ENCODE results near the gene MAP7. TPM values are rescaled to one million over a fixed set of nuclear protein-coding genes. Genes with fewer than 3 reads are reported as not detected.

MAP7 gene
- total and polyA plus RNA-seq, 2 experiments from 2014 or later, result 0.76 to 0.79 TPM

GRCh38 chr6:136535880-136536650 is 14.2 kb downstream of the MAP7 start:
- TF ChIP-seq EZH2 (IDR thresholded peaks at IDR 0.05; ENCODE audit: insufficient read depth, poor library complexity, severe bottlenecking) (no peak), EZH2phosphoT487 (IDR thresholded peaks at IDR 0.05; ENCODE audit: insufficient read depth, low read depth) (no peak)
- no peaks in the 10 kb centered on the region for H3K79me2 ChIP-seq (ENCODE audit: insufficient read depth)
- H4K20me1 ChIP-seq (ENCODE audit: insufficient read depth), result no peaks in the 10 kb centered on the region
- H3F3A ChIP-seq (ENCODE audit: insufficient read depth), result no peaks in the 10 kb centered on the region
- no peak overlapping the region for H3K9ac ChIP-seq
- no peak overlapping the region for H3K4me3 ChIP-seq
- H3K27ac ChIP-seq, result no peak overlapping the region
- no peak overlapping the region for H2AFZ ChIP-seq
- no peak overlapping the region for H3K4me2 ChIP-seq (ENCODE audit: unreplicated experiment)
- H3K4me1 ChIP-seq (ENCODE audit: insufficient read depth), result no peaks in the 10 kb centered on the region
- no peak for DNase-seq
- WGBS, 2 experiments (ENCODE audit: low coverage in 1 of 2, low lambda C conversion rate in 2 of 2, missing lambda C conversion rate in 2 of 2), result 76 to 77% methylated on average over 8 of the region's 8 CpGs
- in situ Hi-C loops (cut with MboI), result loop anchor here (25.0 kb wide), 1 partner anchor 1024 kb away; no protein-coding TSS in a partner anchor
- H3K9me3 ChIP-seq (ENCODE audit: low read depth), result no peaks in the 10 kb centered on the region
- H3K36me3 ChIP-seq (ENCODE audit: low read depth), result no peaks in the 10 kb centered on the region
- no peaks in the 10 kb centered on the region for H3K9me2 ChIP-seq (ENCODE audit: insufficient read depth)
- H3K27me3 ChIP-seq (replicated peaks; ENCODE audit: insufficient read depth), result no peaks in the 10 kb centered on the region

DNA sequence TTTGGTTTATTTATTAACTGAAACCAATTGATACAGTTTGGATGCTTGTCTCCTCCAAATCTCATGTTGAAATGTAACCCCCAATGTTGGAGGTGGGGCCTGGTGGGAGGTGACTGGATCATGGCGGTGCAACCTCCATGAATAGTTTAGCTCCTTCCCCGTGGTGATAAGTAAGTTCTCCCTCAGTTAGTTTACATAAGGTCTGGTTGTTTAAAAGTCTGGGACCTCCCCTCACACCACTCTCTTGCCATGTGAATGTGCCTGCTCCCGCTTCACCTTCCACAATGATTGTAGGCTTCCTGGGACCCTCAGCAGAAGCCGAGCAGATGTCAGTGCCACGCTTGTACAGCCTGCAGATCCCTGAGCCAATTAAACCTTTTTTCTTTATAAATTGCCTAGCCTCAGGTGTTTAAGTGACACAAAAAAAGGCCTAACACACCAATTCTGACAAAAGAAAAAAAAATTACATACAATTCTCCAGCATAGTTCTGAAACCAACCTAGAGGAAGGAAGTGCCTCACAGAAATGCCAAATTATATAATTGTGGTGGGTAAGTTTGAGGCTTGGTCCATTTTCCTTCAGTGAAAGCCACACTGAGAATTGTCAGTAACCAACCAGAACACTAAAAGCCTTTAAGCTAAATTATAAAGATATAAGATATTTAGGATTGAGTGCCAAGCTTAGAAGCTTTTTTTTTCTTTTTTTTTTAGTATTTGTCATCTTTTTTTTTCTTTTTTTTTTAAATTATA is 15.0 kb downstream of the MAP7 start:
- WGBS, 2 experiments (ENCODE audit: low coverage in 1 of 2, low lambda C conversion rate in 2 of 2, missing lambda C conversion rate in 2 of 2), result 61 to 68% methylated on average over 5 of the region's 5 CpGs
- Histone ChIP-seq H3K36me3 (ENCODE audit: low read depth) (no peaks in the 10 kb centered on the region), H3F3A (ENCODE audit: insufficient read depth) (no peaks in the 10 kb centered on the region), H3K4me2 (ENCODE audit: unreplicated experiment) (no peak overlapping the region), H4K20me1 (ENCODE audit: insufficient read depth) (no peaks in the 10 kb centered on the region), H3K9ac (no peak overlapping the region), H3K27ac (no peak overlapping the region), H3K9me2 (ENCODE audit: insufficient read depth) (no peaks in the 10 kb centered on the region), H3K9me3 (ENCODE audit: low read depth) (no peaks in the 10 kb centered on the region), H3K4me1 (ENCODE audit: insufficient read depth) (no peaks in the 10 kb centered on the region), H2AFZ (no peak overlapping the region), H3K4me3 (no peak overlapping the region), H3K27me3 (replicated peaks; ENCODE audit: insufficient read depth) (no peaks in the 10 kb centered on the region), H3K79me2 (ENCODE audit: insufficient read depth) (no peaks in the 10 kb centered on the region)
- in situ Hi-C loops (cut with MboI), result loop anchor here (25.0 kb wide), 1 partner anchor 1023 kb away; no protein-coding TSS in a partner anchor
- TF ChIP-seq EZH2phosphoT487 (IDR thresholded peaks at IDR 0.05; ENCODE audit: insufficient read depth, low read depth) (no peak), EZH2 (IDR thresholded peaks at IDR 0.05; ENCODE audit: insufficient read depth, poor library complexity, severe bottlenecking) (no peak)
- DNase-seq, result no peak

DNA sequence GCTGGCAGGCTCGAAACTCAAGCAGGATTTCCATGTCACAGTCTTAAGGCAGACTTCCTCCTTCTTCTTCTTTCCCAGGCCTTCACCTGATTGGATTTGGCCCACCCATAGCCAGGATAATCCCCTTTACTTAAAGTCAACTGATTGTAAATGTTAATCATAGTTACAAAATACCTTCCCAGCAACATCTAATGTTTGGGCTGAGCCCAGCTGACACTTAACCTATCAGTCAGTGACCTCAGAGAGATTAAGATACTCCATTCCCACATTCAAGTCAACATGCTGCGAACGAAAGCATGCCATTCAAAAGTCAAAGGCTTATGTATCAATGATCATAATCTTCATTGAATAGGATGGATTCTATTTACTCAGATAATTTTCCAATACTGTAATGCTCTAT is 16.0 kb downstream of the MAP7 start:
- Histone ChIP-seq H3K9me3 (ENCODE audit: low read depth) (no peaks in the 10 kb centered on the region), H4K20me1 (ENCODE audit: insufficient read depth) (no peaks in the 10 kb centered on the region), H3K4me3 (no peak overlapping the region), H3K36me3 (ENCODE audit: low read depth) (no peaks in the 10 kb centered on the region), H3K4me1 (ENCODE audit: insufficient read depth) (no peaks in the 10 kb centered on the region), H3K9ac (no peak overlapping the region), H3K4me2 (ENCODE audit: unreplicated experiment) (no peak overlapping the region), H3K79me2 (ENCODE audit: insufficient read depth) (no peaks in the 10 kb centered on the region), H3K27ac (no peak overlapping the region), H2AFZ (no peak overlapping the region), H3F3A (ENCODE audit: insufficient read depth) (no peaks in the 10 kb centered on the region), H3K9me2 (ENCODE audit: insufficient read depth) (no peaks in the 10 kb centered on the region), H3K27me3 (replicated peaks; ENCODE audit: insufficient read depth) (no peaks in the 10 kb centered on the region)
- TF ChIP-seq EZH2phosphoT487 (IDR thresholded peaks at IDR 0.05; ENCODE audit: insufficient read depth, low read depth) (no peak), EZH2 (IDR thresholded peaks at IDR 0.05; ENCODE audit: insufficient read depth, poor library complexity, severe bottlenecking) (no peak)
- in situ Hi-C loops (cut with MboI), result loop anchor here (25.0 kb wide), 1 partner anchor 1022 kb away; no protein-coding TSS in a partner anchor
- no peak for DNase-seq
- 83 to 86% methylated on average over 3 of the region's 3 CpGs for WGBS, 2 experiments (ENCODE audit: low coverage in 1 of 2, low lambda C conversion rate in 2 of 2, missing lambda C conversion rate in 2 of 2)

GRCh38 chr6:136533487-136533886 is 16.7 kb downstream of the MAP7 start:
- DNase-seq, result no peak
- Histone ChIP-seq H3K9me3 (ENCODE audit: low read depth) (no peaks in the 10 kb centered on the region), H3K4me3 (no peak overlapping the region), H2AFZ (no peak overlapping the region), H3K9ac (no peak overlapping the region), H3K27ac (no peak overlapping the region), H4K20me1 (ENCODE audit: insufficient read depth) (no peaks in the 10 kb centered on the region), H3K4me1 (ENCODE audit: insufficient read depth) (0 out of 2 replicates have a peak, but pooled peaks cover 3% of the 10 kb centered on the region), H3K9me2 (ENCODE audit: insufficient read depth) (no peaks in the 10 kb centered on the region), H3K4me2 (ENCODE audit: unreplicated experiment) (no peak overlapping the region), H3F3A (ENCODE audit: insufficient read depth) (peaks cover 4% of the 10 kb centered on the region; the same call in 1 of the 2 replicates), H3K27me3 (replicated peaks; ENCODE audit: insufficient read depth) (no peaks in the 10 kb centered on the region), H3K36me3 (ENCODE audit: low read depth) (no peaks in the 10 kb centered on the region), H3K79me2 (ENCODE audit: insufficient read depth) (no peaks in the 10 kb centered on the region)
- 68 to 72% methylated on average over 5 of the region's 5 CpGs for WGBS, 2 experiments (ENCODE audit: low coverage in 1 of 2, low lambda C conversion rate in 2 of 2, missing lambda C conversion rate in 2 of 2)
- in situ Hi-C loops (cut with MboI), result loop anchor here (25.0 kb wide), 1 partner anchor 1021 kb away; no protein-coding TSS in a partner anchor
- no peak for TF ChIP-seq EZH2phosphoT487 (IDR thresholded peaks at IDR 0.05; ENCODE audit: insufficient read depth, low read depth)
- TF ChIP-seq EZH2 (IDR thresholded peaks at IDR 0.05; ENCODE audit: insufficient read depth, poor library complexity, severe bottlenecking), result no peak

Data from GM23248 (cell line).